H1 (cell line): ENCODE data around the gene ADSS1. TPM values are rescaled to one million over a fixed set of nuclear protein-coding genes. Genes with fewer than 3 reads are reported as not detected.

ENCODE experiments used
- CTCF ChIA-PET: fragments of 300-600 bp; sonication (Branson Sonifier 250); formaldehyde crosslinking; loops from one replicate; lab custom pipeline; 2021; ENCODE audit not compliant: partially characterized antibody; lab: Charles Lee
- POLR2A ChIA-PET: fragments of 300-600 bp; sonication (Branson Sonifier 250); formaldehyde crosslinking; loops from one replicate; lab custom pipeline; 2021; ENCODE audit warnings: inconsistent platforms; ENCODE audit not compliant: partially characterized antibody; lab: Charles Lee
- DNase-seq, 2 experiments: peaks; one replicate each; pipeline versions ENCODE4 v3.0.0 to v3.0.0-alpha.2; 2010 to 2022; ENCODE audit warnings: low spot score in 2 of 2, low read depth in 1 of 2, mixed read lengths in 1 of 2
- FAIRE-seq: peaks from 2 replicates; lab custom pipeline; 2011; peaks lifted over from hg19 to GRCh38; lab: Jason Lieb, UNC
- H2AFZ ChIP-seq: 2 replicates; pipeline ENCODE4 v1.8.1; 2012; ENCODE audit warnings: low read length, inconsistent platforms
- H2AK5ac ChIP-seq: 2 replicates; pipeline ENCODE4 v1.6.1; 2013; ENCODE audit warnings: low read depth, low read length
- H2BK120ac ChIP-seq: replicated peaks from 2 replicates; pipeline ENCODE3; 2013; ENCODE audit warnings: low read depth, low read length, inconsistent platforms
- H2BK12ac ChIP-seq: 2 replicates; pipeline ENCODE4 v1.6.1; 2013; ENCODE audit warnings: low read depth, low read length
- H2BK15ac ChIP-seq: 2 replicates; pipeline ENCODE4 v1.6.1; 2013; ENCODE audit warnings: low read length
- H2BK20ac ChIP-seq: 2 replicates; pipeline ENCODE4 v1.6.1; 2013; ENCODE audit warnings: low read length
- H2BK5ac ChIP-seq: 2 replicates; pipeline ENCODE4 v1.6.1; 2013; ENCODE audit warnings: low read depth, low read length
- H3K14ac ChIP-seq: 2 replicates; pipeline ENCODE4 v1.6.1; 2013; ENCODE audit warnings: inconsistent platforms; ENCODE audit not compliant: insufficient read length
- H3K18ac ChIP-seq: 2 replicates; pipeline ENCODE4 v1.6.1; 2013; ENCODE audit warnings: low read length; ENCODE audit errors: extremely low read depth
- H3K23ac ChIP-seq: 2 replicates; pipeline ENCODE4 v1.6.1; 2013; ENCODE audit warnings: inconsistent platforms; ENCODE audit not compliant: insufficient read length
- H3K23me2 ChIP-seq: 2 replicates; pipeline ENCODE4 v1.6.1; 2013; ENCODE audit warnings: low read depth, low read length
- H3K27ac ChIP-seq: 2 replicates; pipeline ENCODE4 v1.6.1; 2011; ENCODE audit warnings: low read depth, low read length, inconsistent platforms
- H3K27me3 ChIP-seq, 4 experiments: replicated peaks in 1 of 4; 1 replicate in 1 of 4; 2 replicates in 3 of 4; pipeline versions ENCODE4 v1.6.1 to v1.8.1; 2011 to 2013; ENCODE audit warnings: low read length in 3 of 4, mild to moderate bottlenecking in 3 of 4, inconsistent platforms in 2 of 4, mixed read lengths in 2 of 4, moderate library complexity in 1 of 4; ENCODE audit not compliant: control insufficient read depth in 3 of 4, insufficient read depth in 3 of 4; ENCODE audit errors: extremely low read depth in 1 of 4
- H3K36me3 ChIP-seq, 4 experiments: 2 replicates each; pipeline versions ENCODE4 v1.6.1 to v1.8.1; 2011 to 2013; ENCODE audit warnings: mild to moderate bottlenecking in 4 of 4, low read length in 3 of 4, moderate library complexity in 2 of 4, control low read depth in 1 of 4, inconsistent platforms in 1 of 4; ENCODE audit not compliant: insufficient read depth in 4 of 4, control insufficient read depth in 2 of 4
- H3K4ac ChIP-seq: replicated peaks from 2 replicates; pipeline ENCODE3; 2013; ENCODE audit warnings: low read length, low read depth, mixed read lengths, inconsistent platforms; ENCODE audit not compliant: insufficient read length
- H3K4me1 ChIP-seq, 4 experiments: replicated peaks in 1 of 4; 1 replicate in 1 of 4; 2 replicates in 3 of 4; pipeline versions ENCODE4 v1.6.1 to v1.8.1; 2011 to 2013; ENCODE audit warnings: low read length in 3 of 4, inconsistent platforms in 2 of 4, mixed read lengths in 1 of 4; ENCODE audit not compliant: insufficient read depth in 4 of 4, control insufficient read depth in 3 of 4
- H3K4me2 ChIP-seq, 2 experiments: 2 replicates each; pipeline versions ENCODE4 v1.6.1 to v1.8.1; 2011 to 2013; ENCODE audit warnings: low read depth in 2 of 2, low read length in 2 of 2, control low read depth in 1 of 2, inconsistent platforms in 1 of 2, mild to moderate bottlenecking in 1 of 2; ENCODE audit not compliant: insufficient read depth in 1 of 2
- H3K4me3 ChIP-seq, 4 experiments: fragments of 200-600, 300-600 bp in 1 of 4; sonication (generic), shearing (Covaris generic), sonication (Bioruptor Twin) in 1 of 4; 2 replicates each; pipeline versions ENCODE4 v1.5.1 to v1.8.1; 2011 to 2016; ENCODE audit warnings: low read length in 4 of 4, low read depth in 3 of 4, control low read depth in 2 of 4, inconsistent platforms in 2 of 4, mild to moderate bottlenecking in 2 of 4, mixed read lengths in 1 of 4, moderate library complexity in 1 of 4; ENCODE audit not compliant: insufficient read depth in 2 of 4; ENCODE audit errors: extremely low read depth in 1 of 4
- H3K56ac ChIP-seq: replicated peaks from 2 replicates; pipeline ENCODE3; 2013; ENCODE audit warnings: low read depth, mild to moderate bottlenecking, mixed read lengths, low read length, inconsistent platforms; ENCODE audit not compliant: insufficient read length
- H3K79me1 ChIP-seq: 2 replicates; pipeline ENCODE4 v1.6.1; 2013; ENCODE audit warnings: low read depth, low read length, control low read depth
- H3K79me2 ChIP-seq, 2 experiments: 2 replicates each; pipeline versions ENCODE4 v1.6.1 to v1.8.1; 2012 to 2013; ENCODE audit warnings: low read length in 2 of 2, mild to moderate bottlenecking in 2 of 2, inconsistent platforms in 1 of 2; ENCODE audit not compliant: insufficient read depth in 2 of 2, control insufficient read depth in 1 of 2
- H3K9ac ChIP-seq, 4 experiments: replicated peaks in 1 of 4; 1 replicate in 1 of 4; 2 replicates in 3 of 4; pipeline versions ENCODE4 v1.6.1 to v1.8.1; 2011 to 2013; ENCODE audit warnings: low read depth in 3 of 4, low read length in 3 of 4, control low read depth in 2 of 4, mild to moderate bottlenecking in 2 of 4, moderate library complexity in 2 of 4, inconsistent platforms in 1 of 4; ENCODE audit errors: extremely low read depth in 1 of 4
- H3K9me3 ChIP-seq, 2 experiments: 2 replicates each; pipeline versions ENCODE4 v1.6.1 to v1.8.1; 2012 to 2013; ENCODE audit warnings: mild to moderate bottlenecking in 2 of 2, moderate library complexity in 2 of 2, control low read depth in 1 of 2, inconsistent platforms in 1 of 2, low read depth in 1 of 2, low read length in 1 of 2, mixed read lengths in 1 of 2; ENCODE audit not compliant: insufficient read depth in 2 of 2
- H4K20me1 ChIP-seq, 2 experiments: replicated peaks in 1 of 2; 2 replicates each; pipeline versions ENCODE3 to v1.8.1; 2011 to 2013; ENCODE audit warnings: inconsistent platforms in 2 of 2, low read length in 2 of 2, mild to moderate bottlenecking in 1 of 2; ENCODE audit not compliant: insufficient read depth in 2 of 2, control insufficient read depth in 1 of 2
- H4K5ac ChIP-seq: 2 replicates; pipeline ENCODE4 v1.6.1; 2013; ENCODE audit warnings: low read length, low read depth, mixed read lengths, inconsistent platforms; ENCODE audit not compliant: insufficient read length
- H4K8ac ChIP-seq: 2 replicates; pipeline ENCODE4 v1.8.0; 2013; ENCODE audit warnings: mild to moderate bottlenecking, moderate library complexity, low read length, inconsistent platforms; ENCODE audit not compliant: insufficient read depth; ENCODE audit errors: extremely low read depth
- H4K91ac ChIP-seq: replicated peaks from 2 replicates; pipeline ENCODE3; 2013; ENCODE audit warnings: low read length, mixed read lengths, inconsistent platforms; ENCODE audit not compliant: insufficient read length
- KDM1A ChIP-seq: fragments of 200-600, 300-600 bp; sonication (generic); IDR thresholded peaks from 2 replicates; pipeline ENCODE4 v1.7.1; 2016; ENCODE audit warnings: mild to moderate bottlenecking, low read length, borderline replicate concordance
- SP2 ChIP-seq: IDR thresholded peaks from 2 replicates; pipeline ENCODE4 v1.6.1; 2012; ENCODE audit warnings: mild to moderate bottlenecking, low read length, inconsistent platforms
- TEAD4 ChIP-seq: IDR thresholded peaks from 2 replicates; pipeline ENCODE4 v1.6.1; 2012; ENCODE audit warnings: low read depth, low read length, inconsistent platforms, mixed read lengths
- WGBS, 2 experiments: shearing (Covaris generic) in 1 of 2; methylation state at CpG; one replicate each; pipeline versions ENCODE4 v1.1.6 to v1.1.7; 2013 to 2015; ENCODE audit warnings: low lambda C conversion rate in 2 of 2, mixed read lengths in 2 of 2, inconsistent platforms in 1 of 2, low coverage in 1 of 2, missing lambda C conversion rate in 1 of 2; ENCODE audit not compliant: insufficient replicate concordance in 2 of 2, insufficient coverage in 1 of 2, insufficient read length in 1 of 2; ENCODE audit errors: extremely low coverage in 1 of 2, missing lambda C conversion rate in 1 of 2; 5-methylcytosine and 5-hydroxymethylcytosine counted together
- polyA plus RNA-seq, 7 experiments: library from polyadenylated mRNA; depleted of rRNA in 3 of 7; stranded (reverse) in 5 of 7; unstranded in 2 of 7; fragments of >200 nt in 5 of 7; fragments of 200-250 nt in 2 of 7; gene quantifications; 1 replicate in 5 of 7; 2 replicates in 1 of 7; 4 replicates in 1 of 7; pipeline versions ENCODE4 v1.2.1 to v1.2.3, GENCODE V29; 2011 to 2013; ENCODE audit warnings: missing spikeins in 2 of 7, mixed read lengths in 2 of 7
- total RNA-seq: library from RNA; stranded (reverse); fragmentation: NEBNext Ultra II Directional; extraction: Animal tissue kit (Norgen Biotek cat#: 25700); gene quantifications from 2 replicates; pipeline ENCODE4 v1.2.1, GENCODE V29; 2021
- TF ChIP-seq, protein P1 (sequence below): IDR thresholded peaks from 2 replicates; pipeline ENCODE4 v1.6.1; 2011; ENCODE audit warnings: low read length, improper control_type of control experiment

Gene ADSS1
- total and polyA plus RNA-seq, 2 of the 8 experiments (the other 6 are each of a cell fraction or from before 2014, with no cell fraction given): 7.1 to 7.9 TPM

DNA sequence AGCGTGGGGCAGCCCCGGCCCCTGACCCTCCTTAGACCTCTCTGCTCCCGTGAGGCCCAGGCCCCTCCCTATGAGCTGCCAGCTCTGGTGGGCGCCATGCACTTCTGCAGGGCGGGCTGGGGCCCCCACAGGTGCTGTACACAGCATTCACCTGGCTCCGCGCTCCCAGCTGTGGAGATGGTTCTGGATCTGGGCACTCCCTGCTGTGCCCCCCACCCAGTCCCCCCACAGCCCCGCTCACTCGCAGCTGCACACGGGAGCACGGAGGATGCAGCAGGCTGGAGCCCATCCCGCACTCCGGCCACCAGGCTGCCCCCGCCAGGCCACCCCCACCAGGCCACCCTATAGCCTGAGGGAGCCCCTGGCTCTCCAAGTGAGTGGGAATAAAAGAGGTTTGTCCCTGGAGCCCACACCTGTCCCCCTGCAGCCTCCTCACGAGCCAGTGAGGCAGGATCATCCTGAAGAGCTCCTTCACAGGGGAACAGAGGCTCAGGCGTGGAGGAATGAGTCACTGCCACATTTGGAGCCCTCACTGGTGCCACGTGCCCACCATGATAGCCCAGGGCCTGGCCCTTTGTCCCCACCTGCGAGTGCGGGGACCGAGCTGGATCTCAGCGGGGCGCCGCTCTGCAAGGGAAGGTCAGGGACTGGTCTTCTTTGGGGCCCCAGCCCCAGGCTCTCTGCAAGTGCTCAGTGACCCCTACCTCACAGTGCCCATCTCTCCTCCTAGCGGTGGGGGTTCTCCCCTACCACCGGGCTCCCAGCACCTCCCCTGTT, 1.9 kb downstream of the ADSS1 start:
- Histone ChIP-seq H3K27ac (no peak overlapping the region), H3K14ac (no peak overlapping the region), H3K23ac (no peak overlapping the region), H3K9ac (no peak overlapping the region), H3K36me3 (no peaks in the 10 kb centered on the region), H4K91ac (no peak overlapping the region), H3K79me2 (no peaks in the 10 kb centered on the region), H3K4me1 (peaks cover 0 to 18% (median 10%) of the 10 kb centered on the region in 4 experiments; a peak in 6 of 7 replicates), H2AFZ (no peak overlapping the region), H3K27me3 (peaks cover 0 to 3% (median 0%) of the 10 kb centered on the region in 4 experiments; a peak in 1 of 7 replicates), H3K4ac (no peak overlapping the region), H3K23me2 (peaks cover 9% of the 10 kb centered on the region; the same call in 1 of the 2 replicates), H2BK20ac (no peak overlapping the region), H4K5ac (no peak overlapping the region), H3K18ac (peak overlapping the region; percentile 48; the same call in 1 of the 2 replicates), H2BK15ac (no peak overlapping the region), H3K56ac (no peak overlapping the region), H2BK5ac (no peak overlapping the region), H4K20me1 (peaks cover 0 to 2% of the 10 kb centered on the region in 2 experiments), H2AK5ac (no peak overlapping the region), H4K8ac (peak overlapping the region; percentile 44; the same call in 1 of the 2 replicates), H3K4me2 (peak overlapping the region in 1 of 2 experiments; percentile 62; a peak in 1 of 4 replicates), H2BK12ac (no peak overlapping the region), H3K4me3 (0 out of 8 replicates have a peak overlapping the region, but pooled peaks of 1 of the 4 experiments have one; percentile 88), H3K79me1 (no peaks in the 10 kb centered on the region), H2BK120ac (no peak overlapping the region), H3K9me3 (no peaks in the 10 kb centered on the region)
- POLR2A ChIA-PET: interaction anchor here (0.7 to 1.7 kb wide), 6 partner anchors 14 to 48 kb away, joined by 3 to 6 read pairs (median 3); no protein-coding TSS in a partner anchor
- TF ChIP-seq KDM1A (no peak), TEAD4 (no peak), SP2 (no peak)
- TF ChIP-seq, protein P1, sequence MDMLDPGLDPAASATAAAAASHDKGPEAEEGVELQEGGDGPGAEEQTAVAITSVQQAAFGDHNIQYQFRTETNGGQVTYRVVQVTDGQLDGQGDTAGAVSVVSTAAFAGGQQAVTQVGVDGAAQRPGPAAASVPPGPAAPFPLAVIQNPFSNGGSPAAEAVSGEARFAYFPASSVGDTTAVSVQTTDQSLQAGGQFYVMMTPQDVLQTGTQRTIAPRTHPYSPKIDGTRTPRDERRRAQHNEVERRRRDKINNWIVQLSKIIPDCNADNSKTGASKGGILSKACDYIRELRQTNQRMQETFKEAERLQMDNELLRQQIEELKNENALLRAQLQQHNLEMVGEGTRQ: no peak
- DNase-seq: no peak
- 89% methylated on average over 10 of the region's 25 CpGs; no CpG with 5 or more reads in 1 of the 2 experiments for WGBS, 2 experiments
- FAIRE-seq: no peak
- CTCF ChIA-PET: interaction anchor here (0.7 to 2.6 kb wide), 22 partner anchors 9 to 120 kb away, joined by 3 to 18 read pairs (median 5); partner anchors contain the start of gene SIVA1
